A673 (cell line): Measurements from ENCODE around the gene IDUA.

Experiments
- EZH2 ChIP-seq: fragments of 200-600 bp; sonication (generic); IDR thresholded peaks from 2 replicates; pipeline ENCODE4 v1.6.1; 2017; ENCODE audit warnings: borderline replicate concordance, low read depth, mild to moderate bottlenecking, mixed read lengths, antibody characterized with exemption, low read length; ENCODE audit not compliant: poor library complexity, severe bottlenecking
- TF ChIP-seq, protein P1 (sequence below): fragments of 300-800, 200-600 bp; sonication (generic); conservative IDR thresholded peaks from 2 replicates; pipeline ENCODE4 v1.5.1; 2017; ENCODE audit warnings: low read depth, mild to moderate bottlenecking, antibody characterized with exemption, low read length, moderate library complexity, mixed read lengths

DNA sequence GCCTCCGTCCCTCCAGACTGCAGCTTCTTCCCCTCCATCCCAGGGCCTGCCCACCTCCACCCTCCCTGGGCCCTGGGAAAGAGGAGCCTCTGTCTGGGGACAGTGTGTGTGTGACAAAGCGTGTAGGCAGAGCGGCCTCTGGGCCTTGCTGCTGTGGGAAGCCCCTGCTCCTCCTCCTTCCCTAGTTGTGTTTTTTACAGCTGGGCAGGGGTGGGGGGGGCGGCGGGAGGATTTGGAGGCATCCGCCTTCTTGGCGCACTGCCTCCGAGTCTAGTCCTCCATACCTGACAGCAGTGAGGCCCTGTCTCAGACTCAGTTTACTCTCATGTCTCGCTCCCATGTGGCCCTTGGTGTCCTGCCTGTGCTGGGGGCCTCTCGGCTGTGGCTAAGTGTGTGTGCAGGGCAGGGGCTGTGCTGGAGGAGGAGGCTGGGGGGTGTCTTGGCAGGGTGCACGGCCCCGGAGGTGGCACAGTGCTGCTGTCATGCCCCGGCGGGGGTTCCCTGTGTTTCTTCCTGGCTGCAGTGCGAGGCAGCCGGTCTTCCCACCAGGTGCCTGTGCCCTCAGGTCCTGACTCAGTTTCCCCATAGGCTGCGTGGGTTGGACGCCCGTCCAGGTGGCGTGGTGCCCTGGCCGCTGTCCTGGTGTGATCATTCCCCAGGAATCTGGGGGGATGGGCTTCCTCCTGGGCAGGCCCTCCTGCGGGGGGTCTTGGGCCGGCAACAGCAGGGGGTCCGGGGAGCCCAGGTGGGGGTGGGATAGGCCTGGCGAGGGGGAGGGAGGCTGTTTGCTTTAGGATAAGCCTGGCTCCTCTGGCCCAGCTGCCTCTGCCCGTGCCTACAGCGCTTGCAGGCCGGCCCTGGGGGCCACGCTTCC is 31.5 kb downstream of the IDUA start:
- TF ChIP-seq, protein P1, sequence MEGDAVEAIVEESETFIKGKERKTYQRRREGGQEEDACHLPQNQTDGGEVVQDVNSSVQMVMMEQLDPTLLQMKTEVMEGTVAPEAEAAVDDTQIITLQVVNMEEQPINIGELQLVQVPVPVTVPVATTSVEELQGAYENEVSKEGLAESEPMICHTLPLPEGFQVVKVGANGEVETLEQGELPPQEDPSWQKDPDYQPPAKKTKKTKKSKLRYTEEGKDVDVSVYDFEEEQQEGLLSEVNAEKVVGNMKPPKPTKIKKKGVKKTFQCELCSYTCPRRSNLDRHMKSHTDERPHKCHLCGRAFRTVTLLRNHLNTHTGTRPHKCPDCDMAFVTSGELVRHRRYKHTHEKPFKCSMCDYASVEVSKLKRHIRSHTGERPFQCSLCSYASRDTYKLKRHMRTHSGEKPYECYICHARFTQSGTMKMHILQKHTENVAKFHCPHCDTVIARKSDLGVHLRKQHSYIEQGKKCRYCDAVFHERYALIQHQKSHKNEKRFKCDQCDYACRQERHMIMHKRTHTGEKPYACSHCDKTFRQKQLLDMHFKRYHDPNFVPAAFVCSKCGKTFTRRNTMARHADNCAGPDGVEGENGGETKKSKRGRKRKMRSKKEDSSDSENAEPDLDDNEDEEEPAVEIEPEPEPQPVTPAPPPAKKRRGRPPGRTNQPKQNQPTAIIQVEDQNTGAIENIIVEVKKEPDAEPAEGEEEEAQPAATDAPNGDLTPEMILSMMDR, result no peak
- TF ChIP-seq EZH2, result no peak
